Kidney (tissue), 14 donors: Measurements from ENCODE around the gene ZNF878. TPM values are rescaled to one million over a fixed set of nuclear protein-coding genes. Genes with fewer than 3 reads are reported as not detected.
"Not testable (repeated sequence)": the region's sequence is repeated elsewhere in the genome, so short reads cannot be mapped to it uniquely, and the experiment has no call there.

Experiments
- DNase-seq, 5 donors: peaks; one replicate each; pipeline ENCODE4 v3.0.0-alpha.2; 2013 to 2020
- FAIRE-seq: peaks from 2 replicates; lab custom pipeline; 2012; peaks lifted over from hg19 to GRCh38; lab: Jason Lieb, UNC
- H3K27ac ChIP-seq, 2 donors: one replicate each; pipeline ENCODE4 v1.7.0; 2013; ENCODE audit warnings: low read depth in 2 of 2, low read length in 2 of 2, inconsistent platforms in 1 of 2
- H3K27me3 ChIP-seq: one replicate; pipeline ENCODE4 v1.7.1; 2013; ENCODE audit warnings: low read length, inconsistent platforms; ENCODE audit not compliant: control insufficient read depth, insufficient read depth
- H3K36me3 ChIP-seq, 3 donors: one replicate each; pipeline versions ENCODE4 v1.7.0 to v1.7.1; 2013; ENCODE audit warnings: low read length in 3 of 3, control low read depth in 1 of 3, inconsistent platforms in 1 of 3; ENCODE audit not compliant: insufficient read depth in 3 of 3, control insufficient read depth in 2 of 3
- H3K4me1 ChIP-seq, 3 donors: one replicate each; pipeline versions ENCODE4 v1.7.0 to v1.7.1; 2013; ENCODE audit warnings: low read length in 3 of 3, inconsistent platforms in 1 of 3, low read depth in 1 of 3; ENCODE audit not compliant: control insufficient read depth in 2 of 3, insufficient read depth in 2 of 3
- H3K4me3 ChIP-seq, 3 donors: one replicate each; pipeline versions ENCODE4 v1.7.0 to v1.8.1; 2013; ENCODE audit warnings: low read length in 3 of 3, control low read depth in 1 of 3, inconsistent platforms in 1 of 3
- H3K9ac ChIP-seq, 3 donors: one replicate each; pipeline versions ENCODE4 v1.7.0 to v1.7.1; 2013; ENCODE audit warnings: low read length in 3 of 3, control low read depth in 1 of 3, inconsistent platforms in 1 of 3
- H3K9me3 ChIP-seq, 3 donors: one replicate each; pipeline versions ENCODE4 v1.7.0 to v1.7.1; 2013; ENCODE audit warnings: low read length in 3 of 3, control low read depth in 1 of 3, inconsistent platforms in 1 of 3; ENCODE audit not compliant: control insufficient read depth in 2 of 3, insufficient read depth in 1 of 3
- intact Hi-C: fragments of 100-400 bp; cut with DNase I; formaldehyde crosslinking; loops from one replicate; pipeline ENCODE4 v1.11.1; 2022
- polyA plus RNA-seq: library from polyadenylated mRNA; stranded (reverse); fragments of 350-450 nt; fragmentation: Illumina TruSeq; extraction: RNeasy Lipid Tissue Mini Kit (QIAGEN cat#74804); gene quantifications from one replicate; pipeline ENCODE4 v1.2.3, GENCODE V29; 2014; ENCODE audit warnings: low read depth, low replicate concordance; ENCODE audit not compliant: insufficient read depth
- total RNA-seq: library from RNA; stranded (reverse); fragmentation: NEBNext Ultra II Directional; extraction: Animal tissue kit (Norgen Biotek cat#: 25700); gene quantifications from one replicate; pipeline ENCODE4 v1.2.1, GENCODE V29; 2021
- TF ChIP-seq, protein P1 (sequence below): IDR thresholded peaks from 3 replicates; pipeline ENCODE4 v1.5.1; 2012; ENCODE audit warnings: mild to moderate bottlenecking, moderate library complexity, borderline replicate concordance; ENCODE audit not compliant: insufficient read depth; ENCODE audit errors: extremely low read depth
- donor health status: control.
- donor health status: control.
- donor health status: control.
- donor health status: control.
- donor health status: control.
- donor health status: DM: yes; HTN: yes; CAD: no.
- donor health status: Normal renal cell carcinoma (clear cell type).

ZNF878 gene
- total and polyA plus RNA-seq, 2 donors from 2014 or later: 0.60 to 0.67 TPM

DNA sequence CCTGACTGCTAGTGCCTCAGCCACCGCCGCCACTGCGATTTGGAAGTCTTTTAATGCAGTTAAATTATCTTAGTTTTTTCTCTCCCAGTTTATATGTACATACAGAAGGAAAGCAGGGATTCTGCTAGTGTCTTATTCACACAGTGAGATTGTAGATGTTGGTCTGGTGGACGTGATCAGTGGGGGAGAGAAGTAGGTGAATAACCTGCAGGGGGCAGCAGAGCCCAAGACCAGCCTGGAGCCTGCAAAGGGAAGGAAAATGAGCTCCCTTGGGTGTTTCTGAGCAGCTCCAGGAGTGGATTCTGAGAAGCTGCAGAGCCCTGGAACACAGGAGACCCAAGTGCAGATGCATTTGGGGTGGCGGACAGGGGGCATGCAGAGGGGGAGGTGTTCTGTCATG, 38.0 kb upstream of the ZNF878 start:
- H3K27ac ChIP-seq: no peak overlapping the region
- H3K36me3 ChIP-seq: no peaks in the 10 kb centered on the region
- no peak overlapping the region for H3K4me3 ChIP-seq
- no peak overlapping the region for H3K9ac ChIP-seq
- TF ChIP-seq, protein P1, sequence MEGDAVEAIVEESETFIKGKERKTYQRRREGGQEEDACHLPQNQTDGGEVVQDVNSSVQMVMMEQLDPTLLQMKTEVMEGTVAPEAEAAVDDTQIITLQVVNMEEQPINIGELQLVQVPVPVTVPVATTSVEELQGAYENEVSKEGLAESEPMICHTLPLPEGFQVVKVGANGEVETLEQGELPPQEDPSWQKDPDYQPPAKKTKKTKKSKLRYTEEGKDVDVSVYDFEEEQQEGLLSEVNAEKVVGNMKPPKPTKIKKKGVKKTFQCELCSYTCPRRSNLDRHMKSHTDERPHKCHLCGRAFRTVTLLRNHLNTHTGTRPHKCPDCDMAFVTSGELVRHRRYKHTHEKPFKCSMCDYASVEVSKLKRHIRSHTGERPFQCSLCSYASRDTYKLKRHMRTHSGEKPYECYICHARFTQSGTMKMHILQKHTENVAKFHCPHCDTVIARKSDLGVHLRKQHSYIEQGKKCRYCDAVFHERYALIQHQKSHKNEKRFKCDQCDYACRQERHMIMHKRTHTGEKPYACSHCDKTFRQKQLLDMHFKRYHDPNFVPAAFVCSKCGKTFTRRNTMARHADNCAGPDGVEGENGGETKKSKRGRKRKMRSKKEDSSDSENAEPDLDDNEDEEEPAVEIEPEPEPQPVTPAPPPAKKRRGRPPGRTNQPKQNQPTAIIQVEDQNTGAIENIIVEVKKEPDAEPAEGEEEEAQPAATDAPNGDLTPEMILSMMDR: peak; percentile 64
- no peak for FAIRE-seq
- intact Hi-C loops: no loop called here
- no peaks in the 10 kb centered on the region for H3K9me3 ChIP-seq
- H3K4me1 ChIP-seq: peaks cover 0 to 2% (median 0%) of the 10 kb centered on the region in 3 donors
- peak in 4 of 5 donors; percentile 72 to 79 (median 75) for DNase-seq
- H3K27me3 ChIP-seq: no peaks in the 10 kb centered on the region

DNA sequence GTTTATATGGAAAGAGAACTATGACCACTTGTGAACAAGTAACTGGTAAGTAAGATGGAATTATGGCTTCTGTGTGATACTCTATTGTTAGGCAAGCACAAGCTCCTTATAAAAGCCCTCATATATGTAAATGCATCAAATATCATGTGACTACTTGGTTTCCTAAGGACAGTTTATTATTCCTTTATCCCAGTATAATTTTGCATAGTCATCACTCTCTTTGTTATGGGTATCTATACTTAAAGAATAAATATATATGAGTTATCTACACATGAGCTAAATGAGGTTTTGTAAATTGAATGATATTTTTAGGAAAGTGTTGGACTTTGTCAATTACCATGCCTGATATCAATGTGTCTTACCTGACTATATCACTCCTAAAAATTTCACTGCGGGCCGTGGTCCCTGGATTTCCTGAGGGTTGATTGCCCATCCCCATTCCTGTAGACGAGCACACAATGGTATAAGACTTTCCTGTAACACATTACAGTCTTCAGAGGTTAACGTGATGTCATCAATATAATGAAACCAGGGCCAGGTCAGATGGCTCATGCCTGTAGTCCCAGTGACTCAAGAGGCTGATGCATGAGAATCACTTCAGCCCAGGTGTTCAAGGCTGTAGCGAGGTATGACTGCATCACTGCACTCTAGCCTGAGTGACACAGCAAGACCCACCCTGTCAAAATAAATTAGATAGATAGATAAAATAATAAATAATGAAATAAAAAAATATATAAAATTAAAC, 32.5 kb upstream of the ZNF878 start:
- H3K4me1 ChIP-seq: no peaks in the 10 kb centered on the region
- H3K4me3 ChIP-seq: no peak overlapping the region
- H3K9me3 ChIP-seq: peaks cover 2 to 9% (median 2%) of the 10 kb centered on the region in 3 donors
- no peak overlapping the region for H3K9ac ChIP-seq
- TF ChIP-seq, protein P1: no peak
- H3K27ac ChIP-seq: no peak overlapping the region
- H3K27me3 ChIP-seq: no peaks in the 10 kb centered on the region
- peaks cover 0 to 6% (median 0%) of the 10 kb centered on the region in 3 donors for H3K36me3 ChIP-seq
- FAIRE-seq (no peak), DNase-seq (no peak)
- intact Hi-C loops: no loop called here

DNA sequence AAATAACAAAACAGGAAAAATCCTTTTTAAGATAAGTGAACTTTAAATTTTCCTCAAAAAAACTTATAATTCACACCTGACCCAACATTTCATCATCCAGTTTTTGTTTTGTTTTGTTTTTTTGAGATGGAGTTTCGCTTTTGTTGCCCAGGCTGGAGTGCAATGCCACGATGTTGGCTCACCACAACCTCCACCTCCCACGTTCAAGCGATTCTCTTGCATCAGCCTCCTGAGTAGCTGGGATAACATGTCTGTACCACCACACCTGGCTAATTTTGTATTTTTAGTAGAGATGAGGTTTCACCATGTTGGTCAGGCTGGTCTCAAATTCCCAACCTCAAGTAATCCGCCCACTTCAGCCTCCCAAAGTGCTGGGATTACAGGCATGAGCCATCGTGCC, 30.6 kb upstream of the ZNF878 start:
- H3K9ac ChIP-seq, FAIRE-seq, H3K27me3 ChIP-seq, H3K4me1 ChIP-seq, H3K27ac ChIP-seq, H3K4me3 ChIP-seq, H3K36me3 ChIP-seq, DNase-seq, intact Hi-C loops: not testable (repeated sequence)
- H3K9me3 ChIP-seq: peaks cover 4 to 22% (median 8%) of the 10 kb centered on the region in 3 donors

DNA sequence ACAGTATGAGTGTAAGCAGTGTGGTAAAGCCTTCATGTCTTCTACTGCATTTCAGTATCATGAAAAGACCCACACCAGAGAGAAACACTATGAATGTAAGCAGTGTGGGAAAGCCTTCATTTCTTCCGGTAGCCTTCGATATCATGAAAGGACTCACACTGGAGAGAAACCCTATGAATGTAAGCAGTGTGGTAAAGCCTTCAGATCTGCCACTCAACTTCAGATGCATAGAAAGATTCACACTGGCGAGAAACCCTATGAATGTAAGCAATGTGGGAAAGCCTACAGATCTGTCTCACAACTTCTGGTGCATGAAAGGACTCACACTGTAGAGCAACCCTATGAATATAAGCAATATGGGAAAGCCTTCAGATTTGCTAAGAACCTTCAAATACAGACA, 24.6 kb upstream of the ZNF878 start:
- FAIRE-seq: no peak
- peaks cover 32 to 46% (median 39%) of the 10 kb centered on the region in 3 donors for H3K36me3 ChIP-seq
- no peak for DNase-seq
- H3K9ac ChIP-seq: no peak overlapping the region
- no peak overlapping the region for H3K27ac ChIP-seq
- intact Hi-C loops: no loop called here
- TF ChIP-seq, protein P1: no peak
- peak overlapping the region in 2 of 3 donors; percentile 15 to 22 for H3K4me3 ChIP-seq
- peaks cover 34 to 79% (median 44%) of the 10 kb centered on the region in 3 donors for H3K9me3 ChIP-seq
- H3K4me1 ChIP-seq: no peaks in the 10 kb centered on the region
- H3K27me3 ChIP-seq: no peaks in the 10 kb centered on the region

DNA sequence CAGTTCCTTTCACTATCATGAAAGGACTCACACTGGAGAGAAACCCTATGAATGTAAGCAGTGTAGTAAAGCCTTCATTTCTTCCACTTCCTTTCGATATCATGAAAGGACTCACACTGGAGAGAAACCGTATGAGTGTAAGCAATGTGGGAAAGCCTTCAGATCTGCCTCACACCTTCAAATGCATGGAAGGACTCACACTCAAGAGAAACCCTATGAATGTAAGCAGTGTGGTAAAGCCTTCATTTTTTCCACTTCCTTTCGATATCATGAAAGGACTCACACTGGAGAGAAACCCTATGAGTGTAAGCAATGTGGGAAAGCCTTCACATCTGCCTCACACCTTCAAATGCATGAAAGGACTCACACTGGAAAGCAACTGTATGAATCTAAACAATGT, 23.6 kb upstream of the ZNF878 start:
- FAIRE-seq, H3K4me1 ChIP-seq, H3K27ac ChIP-seq, intact Hi-C loops, H3K27me3 ChIP-seq, H3K9ac ChIP-seq, DNase-seq: not testable (repeated sequence)
- peak overlapping the region; percentile 11 to 51 (median 22) for H3K4me3 ChIP-seq
- peaks cover 34 to 87% (median 43%) of the 10 kb centered on the region in 3 donors for H3K9me3 ChIP-seq
- H3K36me3 ChIP-seq: peaks cover 32 to 46% (median 39%) of the 10 kb centered on the region in 3 donors
